Naive thymus-derived CD4-positive, alpha-beta T cell (primary cell): Measurements from ENCODE around the gene ETV3L. TPM values are rescaled to one million over a fixed set of nuclear protein-coding genes. Genes with fewer than 3 reads are reported as not detected.
A peak's percentile ranks its signal among the peaks of the same experiment; 100 is the strongest.

Experiments used
- ATAC-seq: fragments of 150-1000 bp; cut with Tn5 transposase; 2 replicates; pipeline ENCODE4 v1.10.0; 2021; ENCODE audit warnings: mild to moderate bottlenecking, moderate library complexity
- CTCF ChIA-PET: fragments of 350-600 bp; sonication (Branson Sonifier 250); formaldehyde crosslinking; loops from one replicate; lab custom pipeline; 2021; ENCODE audit warnings: antibody characterized with exemption; lab: Charles Lee
- POLR2A ChIA-PET: fragments of 350-600 bp; sonication (Branson Sonifier 250); formaldehyde crosslinking; loops from one replicate; lab custom pipeline; 2021; ENCODE audit warnings: antibody characterized with exemption, inconsistent platforms; lab: Charles Lee
- DNase-seq, 9 donors: peaks; one replicate each; pipeline versions ENCODE4 v3.0.0 to v3.0.0-alpha.2; 2020 to 2022; ENCODE audit warnings: mixed read lengths in 1 of 9
- H3K27ac ChIP-seq: one replicate; pipeline ENCODE4 v1.7.0; 2013; ENCODE audit warnings: mild to moderate bottlenecking, low read depth, low read length, moderate library complexity
- H3K27me3 ChIP-seq, 2 donors: one replicate each; pipeline ENCODE4 v1.7.0; 2013; ENCODE audit warnings: low read length in 2 of 2, mild to moderate bottlenecking in 2 of 2, moderate library complexity in 2 of 2; ENCODE audit not compliant: control insufficient read depth in 2 of 2, insufficient read depth in 2 of 2
- H3K36me3 ChIP-seq, 3 experiments: 1 replicate in 2 of 3; 2 replicates in 1 of 3; pipeline ENCODE4 v1.7.0; 2013; ENCODE audit warnings: low read length in 3 of 3, mild to moderate bottlenecking in 3 of 3, moderate library complexity in 1 of 3; ENCODE audit not compliant: insufficient read depth in 3 of 3, control insufficient read depth in 2 of 3
- H3K4me1 ChIP-seq, 2 donors: one replicate each; pipeline ENCODE4 v1.7.0; 2013; ENCODE audit warnings: low read length in 2 of 2, mild to moderate bottlenecking in 2 of 2, moderate library complexity in 1 of 2; ENCODE audit not compliant: control insufficient read depth in 2 of 2, insufficient read depth in 2 of 2
- H3K4me3 ChIP-seq: 2 replicates; pipeline ENCODE4 v1.7.0; 2013; ENCODE audit warnings: mild to moderate bottlenecking, low read length
- H3K9me3 ChIP-seq, 3 experiments: 1 replicate in 2 of 3; 2 replicates in 1 of 3; pipeline ENCODE4 v1.7.0; 2013; ENCODE audit warnings: low read length in 3 of 3; ENCODE audit not compliant: control insufficient read depth in 2 of 3
- H3K27ac Mint-ChIP-seq, 9 donors: one replicate each; pipeline ENCODE4 v1.8.0; 2020 to 2022; ENCODE audit warnings: mixed read lengths in 9 of 9, mild to moderate bottlenecking in 8 of 9, moderate library complexity in 5 of 9, inconsistent platforms in 2 of 9
- H3K27me3 Mint-ChIP-seq, 5 donors: one replicate each; pipeline ENCODE4 v1.8.0; 2021 to 2022; ENCODE audit warnings: mixed read lengths in 5 of 5, mild to moderate bottlenecking in 1 of 5
- H3K36me3 Mint-ChIP-seq, 5 donors: one replicate each; pipeline ENCODE4 v1.8.0; 2020 to 2022; ENCODE audit warnings: mixed read lengths in 5 of 5, mild to moderate bottlenecking in 3 of 5, inconsistent platforms in 1 of 5
- H3K4me1 Mint-ChIP-seq, 7 donors: one replicate each; pipeline ENCODE4 v1.8.0; 2020 to 2022; ENCODE audit warnings: mixed read lengths in 7 of 7, mild to moderate bottlenecking in 3 of 7, inconsistent platforms in 1 of 7
- H3K4me3 Mint-ChIP-seq, 10 donors: one replicate each; pipeline ENCODE4 v1.8.0; 2020 to 2022; ENCODE audit warnings: mild to moderate bottlenecking in 10 of 10, mixed read lengths in 10 of 10, moderate library complexity in 6 of 10, inconsistent platforms in 2 of 10
- H3K9me3 Mint-ChIP-seq, 11 donors: one replicate each; pipeline ENCODE4 v1.8.0; 2020 to 2022; ENCODE audit warnings: mixed read lengths in 11 of 11, mild to moderate bottlenecking in 4 of 11, inconsistent platforms in 1 of 11, moderate library complexity in 1 of 11
- intact Hi-C, 2 donors: fragments of 100-400 bp; cut with micrococcal nuclease; formaldehyde crosslinking; loops; one replicate each; pipeline ENCODE4 v1.15.1; 2023
- polyA plus RNA-seq, 2 donors: library from polyadenylated mRNA; unstranded; fragments of 300-500 nt; fragmentation: Illumina TruSeq; gene quantifications; one replicate each; pipeline ENCODE4 v1.2.3, GENCODE V29; 2021
- total RNA-seq, 6 experiments: library from RNA in 5 of 6; stranded (reverse) in 5 of 6; gene quantifications; 1 replicate in 5 of 6; 2 replicates in 1 of 6; pipeline ENCODE4 v1.2.3 and lab custom pipeline; 2021 to 2026

Gene ETV3L
- total and polyA plus RNA-seq, 7 experiments from 2014 or later = not detected

GRCh38 chr1:157097692-157098091 is 1.9 kb downstream of the ETV3L start:
- H3K36me3 Mint-ChIP-seq = no peaks in the 10 kb centered on the region
- Histone ChIP-seq H3K9me3 (no peaks in the 10 kb centered on the region), H3K4me3 (no peak overlapping the region), H3K36me3 (no peaks in the 10 kb centered on the region), H3K4me1 (no peaks in the 10 kb centered on the region), H3K27ac (no peak overlapping the region), H3K27me3 (no peaks in the 10 kb centered on the region)
- ATAC-seq (no peak), DNase-seq (no peak)
- peaks cover 0 to 3% (median 0%) of the 10 kb centered on the region in 7 donors for H3K4me1 Mint-ChIP-seq
- CTCF ChIA-PET = interaction anchor here (1.7 kb wide), 1 partner anchor 59 kb away, joined by 4 read pairs; no protein-coding TSS in a partner anchor
- peaks cover 0 to 11% (median 0%) of the 10 kb centered on the region in 5 donors for H3K27me3 Mint-ChIP-seq
- H3K27ac Mint-ChIP-seq = peak overlapping the region in 1 of 9 donors; percentile 63
- peaks cover 0 to 1% (median 0%) of the 10 kb centered on the region in 11 donors for H3K9me3 Mint-ChIP-seq
- POLR2A ChIA-PET = no interaction called here
- intact Hi-C loops = loop anchor here in 1 of 2 donors (10.0 kb wide), 1 partner anchor 387 kb away; no protein-coding TSS in a partner anchor
- H3K4me3 Mint-ChIP-seq = no peak overlapping the region

- Mint-ChIP-seq H3K4me1 (peaks cover 0 to 3% (median 0%) of the 10 kb centered on the region in 7 donors), H3K36me3 (no peaks in the 10 kb centered on the region), H3K27ac (no peak overlapping the region), H3K9me3 (no peaks in the 10 kb centered on the region), H3K4me3 (no peak overlapping the region), H3K27me3 (peaks cover 0 to 7% (median 0%) of the 10 kb centered on the region in 5 donors)
- ChIA-PET POLR2A (no interaction called here), CTCF (interaction anchor here (0.7 to 1.7 kb wide), 2 partner anchors 52 to 59 kb away, joined by 3 to 4 read pairs; no protein-coding TSS in a partner anchor)
- DNase-seq = no peak
- no peaks in the 10 kb centered on the region for H3K9me3 ChIP-seq
- ATAC-seq = no peak
- no peaks in the 10 kb centered on the region for H3K27me3 ChIP-seq
- intact Hi-C loops = loop anchor here in 1 of 2 donors (10.0 kb wide), 1 partner anchor 388 kb away; no protein-coding TSS in a partner anchor
- no peaks in the 10 kb centered on the region for H3K4me1 ChIP-seq
- no peak overlapping the region for H3K27ac ChIP-seq
- H3K36me3 ChIP-seq = no peaks in the 10 kb centered on the region
- H3K4me3 ChIP-seq = no peak overlapping the region
These were observed 2.7 kb downstream of the ETV3L start for GRCh38 chr1:157096881-157097280.

- POLR2A ChIA-PET = no interaction called here
These were observed 4.1 kb downstream of the ETV3L start for GRCh38 chr1:157095551-157095950.

DNA sequence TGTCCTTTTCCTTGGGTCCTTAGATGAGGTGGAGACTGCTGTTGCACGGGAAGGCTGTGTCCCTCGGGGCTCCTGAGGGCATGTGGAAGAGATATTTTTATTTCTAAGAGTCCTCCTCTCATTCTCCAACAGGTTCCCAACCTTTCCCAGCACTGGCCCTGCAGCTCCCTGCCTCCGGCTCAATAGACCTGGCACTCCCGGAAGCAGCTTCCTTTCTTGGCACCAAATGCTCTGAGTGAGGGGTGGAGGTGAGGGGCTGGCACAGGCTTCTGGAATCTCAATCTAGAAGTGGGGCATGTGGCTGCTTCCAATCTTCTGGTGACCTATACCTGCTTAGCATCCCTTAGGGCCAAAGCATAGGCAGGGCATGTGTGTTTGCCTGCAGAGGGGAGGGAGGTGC is 4.5 kb downstream of the ETV3L start:
- intact Hi-C loops = loop anchor here in 1 of 2 donors (10.0 kb wide), 1 partner anchor 390 kb away; no protein-coding TSS in a partner anchor
- CTCF ChIA-PET = interaction anchor here (11.3 kb wide), 1 partner anchor 59 kb away, joined by 292 read pairs; no protein-coding TSS in a partner anchor
- DNase-seq (no peak), ATAC-seq (no peak)
- Mint-ChIP-seq H3K4me1 (peaks cover 0 to 8% (median 0%) of the 10 kb centered on the region in 7 donors), H3K4me3 (no peak overlapping the region), H3K27me3 (peaks cover 0 to 3% (median 0%) of the 10 kb centered on the region in 5 donors), H3K27ac (no peak overlapping the region), H3K36me3 (no peaks in the 10 kb centered on the region), H3K9me3 (no peaks in the 10 kb centered on the region)
- Histone ChIP-seq H3K4me1 (peaks cover 0 to 4% of the 10 kb centered on the region in 2 donors), H3K9me3 (no peaks in the 10 kb centered on the region), H3K27ac (no peak overlapping the region), H3K27me3 (no peaks in the 10 kb centered on the region), H3K36me3 (no peaks in the 10 kb centered on the region), H3K4me3 (no peak overlapping the region)
- POLR2A ChIA-PET = no interaction called here

More at GRCh38 chr1:157095551-157095950, 4.1 kb downstream of the ETV3L start:
- Mint-ChIP-seq H3K36me3 (no peaks in the 10 kb centered on the region), H3K4me3 (no peak overlapping the region), H3K4me1 (peaks cover 0 to 3% (median 0%) of the 10 kb centered on the region in 7 donors), H3K27me3 (no peaks in the 10 kb centered on the region), H3K9me3 (no peaks in the 10 kb centered on the region), H3K27ac (no peak overlapping the region)
- CTCF ChIA-PET = interaction anchor here (0.5 kb wide), 1 partner anchor 470 kb away, joined by 5 read pairs; no protein-coding TSS in a partner anchor
- Histone ChIP-seq H3K27ac (no peak overlapping the region), H3K36me3 (no peaks in the 10 kb centered on the region), H3K9me3 (no peaks in the 10 kb centered on the region), H3K27me3 (no peaks in the 10 kb centered on the region), H3K4me1 (peaks cover 0 to under 1% of the 10 kb centered on the region in 2 donors), H3K4me3 (no peak overlapping the region)
- ATAC-seq (no peak), DNase-seq (no peak)
- intact Hi-C loops = loop anchor here in 1 of 2 donors (10.0 kb wide), 1 partner anchor 389 kb away; no protein-coding TSS in a partner anchor

GRCh38 chr1:157092831-157093230 is 6.8 kb downstream of the ETV3L start:
- ChIA-PET CTCF (interaction anchor here (11.3 kb wide), 1 partner anchor 61 kb away, joined by 292 read pairs; no protein-coding TSS in a partner anchor), POLR2A (no interaction called here)
- intact Hi-C loops = loop anchor here (5.0 to 10.0 kb wide), 2 partner anchors 44 to 392 kb away; partner anchors contain the start of gene ETV3 (in 1 of the 2)
- H3K36me3 ChIP-seq = no peaks in the 10 kb centered on the region
- H3K4me1 Mint-ChIP-seq = peaks cover 0 to 8% (median 0%) of the 10 kb centered on the region in 7 donors
- H3K4me3 Mint-ChIP-seq = no peak overlapping the region
- H3K27ac ChIP-seq = no peak overlapping the region
- H3K4me3 ChIP-seq = no peak overlapping the region
- H3K27me3 Mint-ChIP-seq = peaks cover 0 to 11% (median 0%) of the 10 kb centered on the region in 5 donors
- DNase-seq (no peak), ATAC-seq (no peak)
- no peaks in the 10 kb centered on the region for H3K36me3 Mint-ChIP-seq
- no peaks in the 10 kb centered on the region for H3K9me3 ChIP-seq
- no peaks in the 10 kb centered on the region for H3K27me3 ChIP-seq
- no peak overlapping the region for H3K27ac Mint-ChIP-seq
- H3K9me3 Mint-ChIP-seq = no peaks in the 10 kb centered on the region
- peaks cover 0 to 4% of the 10 kb centered on the region in 2 donors for H3K4me1 ChIP-seq

GRCh38 chr1:157091668-157092273 is 7.8 kb downstream of the ETV3L start:
- intact Hi-C loops = loop anchor here (5.0 to 10.0 kb wide), 2 partner anchors 46 to 393 kb away; partner anchors contain the start of gene ETV3 (in 1 of the 2)
- H3K36me3 ChIP-seq = no peaks in the 10 kb centered on the region
- H3K27ac Mint-ChIP-seq = no peak overlapping the region
- H3K9me3 Mint-ChIP-seq = no peaks in the 10 kb centered on the region
- no peak overlapping the region for H3K27ac ChIP-seq
- no peak overlapping the region for H3K4me3 ChIP-seq
- H3K9me3 ChIP-seq = no peaks in the 10 kb centered on the region
- DNase-seq (no peak), ATAC-seq (no peak)
- no peak overlapping the region for H3K4me3 Mint-ChIP-seq
- H3K4me1 Mint-ChIP-seq = peaks cover 0 to 8% (median 0%) of the 10 kb centered on the region in 7 donors
- peaks cover 0 to 4% of the 10 kb centered on the region in 2 donors for H3K4me1 ChIP-seq
- no peaks in the 10 kb centered on the region for H3K36me3 Mint-ChIP-seq
- H3K27me3 ChIP-seq = no peaks in the 10 kb centered on the region
- H3K27me3 Mint-ChIP-seq = peaks cover 0 to 11% (median 0%) of the 10 kb centered on the region in 5 donors
- ChIA-PET CTCF (interaction anchor here (1.8 to 11.3 kb wide), 3 partner anchors 11 to 62 kb away, joined by 7 to 292 read pairs (median 10); no protein-coding TSS in a partner anchor), POLR2A (interaction anchor here (1.4 kb wide), 1 partner anchor 43 kb away, joined by 4 read pairs; no protein-coding TSS in a partner anchor)
